ENCODE measurements around the gene PSMC3IP.
"Not testable (repeated sequence)": the region's sequence is repeated elsewhere in the genome, so short reads cannot be mapped to it uniquely, and the experiment has no call there.

PSMC3IP gene

GRCh38 chr17:42559075-42559474 lies 18.5 kb downstream of the PSMC3IP start:
- DNase-seq = no peak

GRCh38 chr17:42555961-42556617 lies 21.4 kb downstream of the PSMC3IP start:
- DNase-seq = not testable (repeated sequence)

GRCh38 chr17:42555122-42555622 lies 22.4 kb downstream of the PSMC3IP start:
- no peak for DNase-seq

- DNase-seq = peak; percentile 49
Measured at GRCh38 chr17:42554250-42555121, 23.0 kb downstream of the PSMC3IP start.

GRCh38 chr17:42553866-42554249 lies 23.7 kb downstream of the PSMC3IP start:
- DNase-seq = no peak

GRCh38 chr17:42553161-42553818 lies 24.2 kb downstream of the PSMC3IP start:
- no peak for DNase-seq

GRCh38 chr17:42552736-42553135 lies 24.8 kb downstream of the PSMC3IP start, which contains the start of gene HSD17B1:
Gene HSD17B1 (plus strand): TSS chr17:42552923. CDS start chr17:42552934, 11 bp downstream.
- not testable (repeated sequence) for DNase-seq

GRCh38 chr17:42548993-42549755 lies 28.4 kb downstream of the PSMC3IP start:
- no peak for DNase-seq

- DNase-seq = peak; percentile 39
Measured at GRCh38 chr17:42548070-42548837, 29.3 kb downstream of the PSMC3IP start.

GRCh38 chr17:42547698-42548069 lies 29.8 kb downstream of the PSMC3IP start:
- no peak for DNase-seq

GRCh38 chr17:42547001-42547461 lies 30.5 kb downstream of the PSMC3IP start:
- DNase-seq = no peak

- not testable (repeated sequence) for DNase-seq
Measured at GRCh38 chr17:42545755-42546505, 31.6 kb downstream of the PSMC3IP start.

GRCh38 chr17:42544874-42545283 lies 32.6 kb downstream of the PSMC3IP start:
- DNase-seq = no peak

- no peak for DNase-seq
Measured at GRCh38 chr17:42543190-42544079, 34.1 kb downstream of the PSMC3IP start.

- no peak for DNase-seq
Measured at GRCh38 chr17:42541041-42541833, 36.3 kb downstream of the PSMC3IP start.

- DNase-seq = not testable (repeated sequence)
Measured at GRCh38 chr17:42540558-42540957, 37.0 kb downstream of the PSMC3IP start.

- DNase-seq = no peak
Measured at GRCh38 chr17:42538482-42538881, 39.0 kb downstream of the PSMC3IP start.

GRCh38 chr17:42537826-42538451 lies 39.6 kb downstream of the PSMC3IP start:
- no peak for DNase-seq

Measured in NCI-H1048 (cell line).